ENCODE measurements around the gene GNB1.

DNA sequence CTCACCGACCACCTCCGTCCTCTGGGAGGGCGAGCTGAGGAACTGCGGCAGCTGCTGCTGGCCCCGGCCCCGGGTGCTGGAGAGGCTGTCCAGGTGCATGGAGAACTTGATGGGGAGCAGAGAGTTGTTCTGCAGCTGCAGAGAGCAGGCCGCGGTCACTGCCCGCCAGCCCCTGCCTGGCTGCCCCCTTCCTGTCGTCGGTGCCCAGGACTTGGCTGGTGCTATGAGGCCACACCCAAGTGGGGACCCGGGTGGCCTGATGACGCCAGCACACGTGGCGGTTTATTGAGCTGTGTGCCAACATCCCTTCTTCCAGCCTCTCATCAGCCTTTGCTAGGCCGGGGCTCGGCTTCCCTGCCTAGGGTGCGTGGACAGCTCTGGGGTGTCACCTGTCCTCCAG, 33.5 kb upstream of the GNB1 start:
- no peak for TF ChIP-seq POLR2A (IDR thresholded peaks at IDR 0.05; ENCODE audit: low read length)
- no peak for TF ChIP-seq GATA1 (IDR thresholded peaks at IDR 0.05; ENCODE audit: low read depth, low read length)

Measured in erythroblast (primary cell).